H1 (cell line): ENCODE results near the gene C3orf38. TPM values are rescaled to one million over a fixed set of nuclear protein-coding genes. Genes with fewer than 3 reads are reported as not detected.
"Not testable (repeated sequence)": the region's sequence is repeated elsewhere in the genome, so short reads cannot be mapped to it uniquely, and the experiment has no call there.

Experiments
- CTCF ChIA-PET: fragments of 300-600 bp; sonication (Branson Sonifier 250); formaldehyde crosslinking; loops from one replicate; lab custom pipeline; 2021; ENCODE audit not compliant: partially characterized antibody; lab: Charles Lee
- POLR2A ChIA-PET: fragments of 300-600 bp; sonication (Branson Sonifier 250); formaldehyde crosslinking; loops from one replicate; lab custom pipeline; 2021; ENCODE audit warnings: inconsistent platforms; ENCODE audit not compliant: partially characterized antibody; lab: Charles Lee
- DNase-seq, 2 experiments: peaks; one replicate each; pipeline versions ENCODE4 v3.0.0 to v3.0.0-alpha.2; 2010 to 2022; ENCODE audit warnings: low spot score in 2 of 2, low read depth in 1 of 2, mixed read lengths in 1 of 2
- FAIRE-seq: peaks from 2 replicates; lab custom pipeline; 2011; peaks lifted over from hg19 to GRCh38; lab: Jason Lieb, UNC
- H2AFZ ChIP-seq: 2 replicates; pipeline ENCODE4 v1.8.1; 2012; ENCODE audit warnings: low read length, inconsistent platforms
- H2AK5ac ChIP-seq: 2 replicates; pipeline ENCODE4 v1.6.1; 2013; ENCODE audit warnings: low read depth, low read length
- H2BK120ac ChIP-seq: replicated peaks from 2 replicates; pipeline ENCODE3; 2013; ENCODE audit warnings: low read depth, low read length, inconsistent platforms
- H2BK12ac ChIP-seq: 2 replicates; pipeline ENCODE4 v1.6.1; 2013; ENCODE audit warnings: low read depth, low read length
- H2BK15ac ChIP-seq: 2 replicates; pipeline ENCODE4 v1.6.1; 2013; ENCODE audit warnings: low read length
- H2BK20ac ChIP-seq: 2 replicates; pipeline ENCODE4 v1.6.1; 2013; ENCODE audit warnings: low read length
- H2BK5ac ChIP-seq: 2 replicates; pipeline ENCODE4 v1.6.1; 2013; ENCODE audit warnings: low read depth, low read length
- H3K14ac ChIP-seq: 2 replicates; pipeline ENCODE4 v1.6.1; 2013; ENCODE audit warnings: inconsistent platforms; ENCODE audit not compliant: insufficient read length
- H3K18ac ChIP-seq: 2 replicates; pipeline ENCODE4 v1.6.1; 2013; ENCODE audit warnings: low read length; ENCODE audit errors: extremely low read depth
- H3K23ac ChIP-seq: 2 replicates; pipeline ENCODE4 v1.6.1; 2013; ENCODE audit warnings: inconsistent platforms; ENCODE audit not compliant: insufficient read length
- H3K23me2 ChIP-seq: 2 replicates; pipeline ENCODE4 v1.6.1; 2013; ENCODE audit warnings: low read depth, low read length
- H3K27ac ChIP-seq: 2 replicates; pipeline ENCODE4 v1.6.1; 2011; ENCODE audit warnings: low read depth, low read length, inconsistent platforms
- H3K27me3 ChIP-seq, 4 experiments: replicated peaks in 1 of 4; 1 replicate in 1 of 4; 2 replicates in 3 of 4; pipeline versions ENCODE4 v1.6.1 to v1.8.1; 2011 to 2013; ENCODE audit warnings: low read length in 3 of 4, mild to moderate bottlenecking in 3 of 4, inconsistent platforms in 2 of 4, mixed read lengths in 2 of 4, moderate library complexity in 1 of 4; ENCODE audit not compliant: control insufficient read depth in 3 of 4, insufficient read depth in 3 of 4; ENCODE audit errors: extremely low read depth in 1 of 4
- H3K36me3 ChIP-seq, 4 experiments: 2 replicates each; pipeline versions ENCODE4 v1.6.1 to v1.8.1; 2011 to 2013; ENCODE audit warnings: mild to moderate bottlenecking in 4 of 4, low read length in 3 of 4, moderate library complexity in 2 of 4, control low read depth in 1 of 4, inconsistent platforms in 1 of 4; ENCODE audit not compliant: insufficient read depth in 4 of 4, control insufficient read depth in 2 of 4
- H3K4ac ChIP-seq: replicated peaks from 2 replicates; pipeline ENCODE3; 2013; ENCODE audit warnings: low read length, low read depth, mixed read lengths, inconsistent platforms; ENCODE audit not compliant: insufficient read length
- H3K4me1 ChIP-seq, 4 experiments: replicated peaks in 1 of 4; 1 replicate in 1 of 4; 2 replicates in 3 of 4; pipeline versions ENCODE4 v1.6.1 to v1.8.1; 2011 to 2013; ENCODE audit warnings: low read length in 3 of 4, inconsistent platforms in 2 of 4, mixed read lengths in 1 of 4; ENCODE audit not compliant: insufficient read depth in 4 of 4, control insufficient read depth in 3 of 4
- H3K4me2 ChIP-seq, 2 experiments: 2 replicates each; pipeline versions ENCODE4 v1.6.1 to v1.8.1; 2011 to 2013; ENCODE audit warnings: low read depth in 2 of 2, low read length in 2 of 2, control low read depth in 1 of 2, inconsistent platforms in 1 of 2, mild to moderate bottlenecking in 1 of 2; ENCODE audit not compliant: insufficient read depth in 1 of 2
- H3K4me3 ChIP-seq, 4 experiments: fragments of 200-600, 300-600 bp in 1 of 4; sonication (generic), shearing (Covaris generic), sonication (Bioruptor Twin) in 1 of 4; 2 replicates each; pipeline versions ENCODE4 v1.5.1 to v1.8.1; 2011 to 2016; ENCODE audit warnings: low read length in 4 of 4, low read depth in 3 of 4, control low read depth in 2 of 4, inconsistent platforms in 2 of 4, mild to moderate bottlenecking in 2 of 4, mixed read lengths in 1 of 4, moderate library complexity in 1 of 4; ENCODE audit not compliant: insufficient read depth in 2 of 4; ENCODE audit errors: extremely low read depth in 1 of 4
- H3K56ac ChIP-seq: replicated peaks from 2 replicates; pipeline ENCODE3; 2013; ENCODE audit warnings: low read depth, mild to moderate bottlenecking, mixed read lengths, low read length, inconsistent platforms; ENCODE audit not compliant: insufficient read length
- H3K79me1 ChIP-seq: 2 replicates; pipeline ENCODE4 v1.6.1; 2013; ENCODE audit warnings: low read depth, low read length, control low read depth
- H3K79me2 ChIP-seq, 2 experiments: 2 replicates each; pipeline versions ENCODE4 v1.6.1 to v1.8.1; 2012 to 2013; ENCODE audit warnings: low read length in 2 of 2, mild to moderate bottlenecking in 2 of 2, inconsistent platforms in 1 of 2; ENCODE audit not compliant: insufficient read depth in 2 of 2, control insufficient read depth in 1 of 2
- H3K9ac ChIP-seq, 4 experiments: replicated peaks in 1 of 4; 1 replicate in 1 of 4; 2 replicates in 3 of 4; pipeline versions ENCODE4 v1.6.1 to v1.8.1; 2011 to 2013; ENCODE audit warnings: low read depth in 3 of 4, low read length in 3 of 4, control low read depth in 2 of 4, mild to moderate bottlenecking in 2 of 4, moderate library complexity in 2 of 4, inconsistent platforms in 1 of 4; ENCODE audit errors: extremely low read depth in 1 of 4
- H3K9me3 ChIP-seq, 2 experiments: 2 replicates each; pipeline versions ENCODE4 v1.6.1 to v1.8.1; 2012 to 2013; ENCODE audit warnings: mild to moderate bottlenecking in 2 of 2, moderate library complexity in 2 of 2, control low read depth in 1 of 2, inconsistent platforms in 1 of 2, low read depth in 1 of 2, low read length in 1 of 2, mixed read lengths in 1 of 2; ENCODE audit not compliant: insufficient read depth in 2 of 2
- H4K20me1 ChIP-seq, 2 experiments: replicated peaks in 1 of 2; 2 replicates each; pipeline versions ENCODE3 to v1.8.1; 2011 to 2013; ENCODE audit warnings: inconsistent platforms in 2 of 2, low read length in 2 of 2, mild to moderate bottlenecking in 1 of 2; ENCODE audit not compliant: insufficient read depth in 2 of 2, control insufficient read depth in 1 of 2
- H4K5ac ChIP-seq: 2 replicates; pipeline ENCODE4 v1.6.1; 2013; ENCODE audit warnings: low read length, low read depth, mixed read lengths, inconsistent platforms; ENCODE audit not compliant: insufficient read length
- H4K8ac ChIP-seq: 2 replicates; pipeline ENCODE4 v1.8.0; 2013; ENCODE audit warnings: mild to moderate bottlenecking, moderate library complexity, low read length, inconsistent platforms; ENCODE audit not compliant: insufficient read depth; ENCODE audit errors: extremely low read depth
- H4K91ac ChIP-seq: replicated peaks from 2 replicates; pipeline ENCODE3; 2013; ENCODE audit warnings: low read length, mixed read lengths, inconsistent platforms; ENCODE audit not compliant: insufficient read length
- WGBS, 2 experiments: shearing (Covaris generic) in 1 of 2; methylation state at CpG; one replicate each; pipeline versions ENCODE4 v1.1.6 to v1.1.7; 2013 to 2015; ENCODE audit warnings: low lambda C conversion rate in 2 of 2, mixed read lengths in 2 of 2, inconsistent platforms in 1 of 2, low coverage in 1 of 2, missing lambda C conversion rate in 1 of 2; ENCODE audit not compliant: insufficient replicate concordance in 2 of 2, insufficient coverage in 1 of 2, insufficient read length in 1 of 2; ENCODE audit errors: extremely low coverage in 1 of 2, missing lambda C conversion rate in 1 of 2; 5-methylcytosine and 5-hydroxymethylcytosine counted together
- polyA plus RNA-seq, 7 experiments: library from polyadenylated mRNA; depleted of rRNA in 3 of 7; stranded (reverse) in 5 of 7; unstranded in 2 of 7; fragments of >200 nt in 5 of 7; fragments of 200-250 nt in 2 of 7; gene quantifications; 1 replicate in 5 of 7; 2 replicates in 1 of 7; 4 replicates in 1 of 7; pipeline versions ENCODE4 v1.2.1 to v1.2.3, GENCODE V29; 2011 to 2013; ENCODE audit warnings: missing spikeins in 2 of 7, mixed read lengths in 2 of 7
- total RNA-seq: library from RNA; stranded (reverse); fragmentation: NEBNext Ultra II Directional; extraction: Animal tissue kit (Norgen Biotek cat#: 25700); gene quantifications from 2 replicates; pipeline ENCODE4 v1.2.1, GENCODE V29; 2021

Gene C3orf38
- total and polyA plus RNA-seq, 2 of the 8 experiments (the other 6 are each of a cell fraction or from before 2014, with no cell fraction given), result 8.6 to 32.1 TPM

DNA sequence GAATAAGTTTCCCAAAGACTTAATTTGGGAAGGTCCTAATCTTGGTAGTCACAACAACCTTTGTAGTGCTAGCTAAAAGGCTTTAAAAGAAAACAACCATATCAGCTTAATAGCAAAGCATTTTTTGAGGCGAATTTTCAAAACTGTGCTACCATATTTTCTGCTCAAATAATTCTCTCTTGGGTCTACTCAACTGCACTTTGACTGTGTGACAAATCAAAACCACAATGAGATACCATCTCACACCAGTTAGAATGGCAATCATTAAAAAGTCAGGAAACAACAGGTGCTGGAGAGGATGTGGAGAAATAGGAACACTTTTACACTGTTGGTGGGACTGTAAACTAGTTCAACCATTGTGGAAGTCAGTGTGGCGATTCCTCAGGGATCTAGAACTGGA, 31.2 kb upstream of the C3orf38 start:
- H2BK12ac ChIP-seq, H3K79me1 ChIP-seq, H4K20me1 ChIP-seq, H3K27ac ChIP-seq, CTCF ChIA-PET, POLR2A ChIA-PET, H3K79me2 ChIP-seq, H3K4me2 ChIP-seq, H3K36me3 ChIP-seq, H4K5ac ChIP-seq, H3K23me2 ChIP-seq, H2BK15ac ChIP-seq, H3K27me3 ChIP-seq, H3K9me3 ChIP-seq, H4K8ac ChIP-seq, H3K4me3 ChIP-seq, H3K14ac ChIP-seq, H2BK5ac ChIP-seq, H2AFZ ChIP-seq, H2BK120ac ChIP-seq, H3K9ac ChIP-seq, H3K18ac ChIP-seq, H3K56ac ChIP-seq, FAIRE-seq, H2AK5ac ChIP-seq, H3K4ac ChIP-seq, H2BK20ac ChIP-seq, H3K23ac ChIP-seq, H4K91ac ChIP-seq, DNase-seq, H3K4me1 ChIP-seq: not testable (repeated sequence)
- WGBS, 2 experiments, result 94% methylated on average over 1 of the region's 2 CpGs; no CpG with 5 or more reads in 1 of the 2 experiments
